ENCODE data around the gene UGT1A9. TPM values are rescaled to one million over a fixed set of nuclear protein-coding genes. Genes with fewer than 3 reads are reported as not detected.

The UGT1A9 gene
- total RNA-seq, 2 donors from 2014 or later = not detected

DNA sequence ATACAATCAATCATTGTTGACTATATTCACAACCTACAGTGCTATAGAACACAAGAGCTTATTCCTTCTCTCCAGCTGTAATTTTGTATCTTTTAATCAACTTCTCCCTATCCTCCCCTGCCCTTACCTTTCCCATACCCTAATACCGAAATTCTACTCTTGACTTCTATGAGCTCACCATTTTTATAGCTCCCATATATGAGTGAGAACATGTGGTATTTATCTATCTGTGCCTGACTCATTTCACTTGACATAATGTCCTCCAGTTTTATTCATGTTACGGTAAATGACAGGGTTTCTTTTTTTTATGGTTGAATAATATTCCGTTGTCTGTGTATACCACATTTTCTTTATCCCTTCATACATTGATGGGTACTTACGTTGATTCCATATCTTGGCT is 109.1 kb downstream of the UGT1A9 start:
- 76 to 77% methylated on average over 4 of the region's 4 CpGs for WGBS, 2 donors
- H3K36me3 ChIP-seq (replicated peaks in 1 of 2; ENCODE audit: insufficient read depth in 1 of 2, low read depth in 2 of 2) = no peaks in the 10 kb centered on the region
- DNase-seq (no peak), ATAC-seq (no peak)
- no peaks in the 10 kb centered on the region for H3K4me1 ChIP-seq
- no peak overlapping the region for H3K27ac ChIP-seq
- no peak for TF ChIP-seq POLR2A (IDR thresholded peaks at IDR 0.05)
- TF ChIP-seq, protein P1, sequence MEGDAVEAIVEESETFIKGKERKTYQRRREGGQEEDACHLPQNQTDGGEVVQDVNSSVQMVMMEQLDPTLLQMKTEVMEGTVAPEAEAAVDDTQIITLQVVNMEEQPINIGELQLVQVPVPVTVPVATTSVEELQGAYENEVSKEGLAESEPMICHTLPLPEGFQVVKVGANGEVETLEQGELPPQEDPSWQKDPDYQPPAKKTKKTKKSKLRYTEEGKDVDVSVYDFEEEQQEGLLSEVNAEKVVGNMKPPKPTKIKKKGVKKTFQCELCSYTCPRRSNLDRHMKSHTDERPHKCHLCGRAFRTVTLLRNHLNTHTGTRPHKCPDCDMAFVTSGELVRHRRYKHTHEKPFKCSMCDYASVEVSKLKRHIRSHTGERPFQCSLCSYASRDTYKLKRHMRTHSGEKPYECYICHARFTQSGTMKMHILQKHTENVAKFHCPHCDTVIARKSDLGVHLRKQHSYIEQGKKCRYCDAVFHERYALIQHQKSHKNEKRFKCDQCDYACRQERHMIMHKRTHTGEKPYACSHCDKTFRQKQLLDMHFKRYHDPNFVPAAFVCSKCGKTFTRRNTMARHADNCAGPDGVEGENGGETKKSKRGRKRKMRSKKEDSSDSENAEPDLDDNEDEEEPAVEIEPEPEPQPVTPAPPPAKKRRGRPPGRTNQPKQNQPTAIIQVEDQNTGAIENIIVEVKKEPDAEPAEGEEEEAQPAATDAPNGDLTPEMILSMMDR (IDR thresholded peaks at IDR 0.05) = no peak
- H3K9me3 ChIP-seq = peaks cover 0 to 15% (median 0%) of the 10 kb centered on the region in 3 donors
- intact Hi-C loops (cut with DNase I) = no loop called here
- no peaks in the 10 kb centered on the region for H3K27me3 ChIP-seq
- no peak overlapping the region for H3K4me3 ChIP-seq

GRCh38 chr2:233789554-233789953 is 117.9 kb downstream of the UGT1A9 start:
- no peak overlapping the region for H3K4me3 ChIP-seq
- H3K27ac ChIP-seq = no peak overlapping the region
- no peak for ATAC-seq
- no peaks in the 10 kb centered on the region for H3K36me3 ChIP-seq (replicated peaks in 1 of 2; ENCODE audit: insufficient read depth in 1 of 2, low read depth in 2 of 2)
- intact Hi-C loops (cut with DNase I) = no loop called here
- no peaks in the 10 kb centered on the region for H3K4me1 ChIP-seq
- WGBS, 2 donors = 84 to 87% methylated on average over 6 to 7 of the region's 7 CpGs
- DNase-seq = no peak
- no peaks in the 10 kb centered on the region for H3K9me3 ChIP-seq
- TF ChIP-seq POLR2A (IDR thresholded peaks at IDR 0.05) = no peak
- TF ChIP-seq, protein P1 (IDR thresholded peaks at IDR 0.05) = no peak
- no peaks in the 10 kb centered on the region for H3K27me3 ChIP-seq

DNA sequence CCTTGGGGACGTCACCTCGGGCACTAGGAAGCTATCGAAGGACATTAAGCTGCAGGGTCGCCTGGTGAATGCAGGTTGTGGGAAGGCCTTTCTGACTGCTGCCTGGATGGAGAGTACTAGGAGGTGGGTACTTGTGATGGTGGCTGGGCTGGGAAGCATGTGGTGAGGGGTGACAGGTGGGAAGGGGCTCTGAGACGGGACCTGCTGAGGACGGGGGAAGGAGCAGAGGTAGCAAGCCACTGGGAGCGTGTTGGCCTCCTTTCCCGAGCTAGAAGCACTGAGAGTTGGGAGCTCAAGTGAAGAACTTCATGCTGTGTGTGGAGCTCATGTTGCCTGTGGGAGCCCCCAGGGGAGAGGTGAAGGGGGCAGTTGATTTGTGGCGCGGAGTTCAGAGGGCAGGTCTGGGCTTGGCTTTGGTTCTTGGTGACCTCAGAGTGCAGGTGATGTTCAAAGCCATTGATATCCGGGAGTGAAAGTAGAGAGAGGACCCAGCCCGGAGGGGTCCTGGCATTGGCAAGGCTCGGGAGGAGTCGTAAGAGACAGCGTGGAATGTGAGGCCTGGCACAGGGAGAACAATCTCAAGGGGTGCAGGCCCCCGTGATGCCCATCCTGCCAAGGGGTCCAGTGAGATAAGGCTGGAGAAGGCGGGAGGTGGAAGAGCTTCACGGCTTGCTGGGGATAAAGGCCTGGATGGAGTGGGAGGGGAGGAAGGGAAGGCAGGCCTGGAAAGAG is 119.6 kb downstream of the UGT1A9 start:
- H3K9me3 ChIP-seq = no peaks in the 10 kb centered on the region
- H3K27ac ChIP-seq = no peak overlapping the region
- H3K4me1 ChIP-seq = no peaks in the 10 kb centered on the region
- 64 to 75% methylated on average over 18 of the region's 18 CpGs for WGBS, 2 donors
- DNase-seq = no peak
- no peak for TF ChIP-seq POLR2A (IDR thresholded peaks at IDR 0.05)
- no peak for ATAC-seq
- H3K27me3 ChIP-seq = no peaks in the 10 kb centered on the region
- intact Hi-C loops (cut with DNase I) = no loop called here
- H3K4me3 ChIP-seq = no peak overlapping the region
- H3K36me3 ChIP-seq (replicated peaks in 1 of 2; ENCODE audit: insufficient read depth in 1 of 2, low read depth in 2 of 2) = no peaks in the 10 kb centered on the region

- no peaks in the 10 kb centered on the region for H3K9me3 ChIP-seq
Measured at GRCh38 chr2:233791883-233792329, 120.2 kb downstream of the UGT1A9 start.

DNA sequence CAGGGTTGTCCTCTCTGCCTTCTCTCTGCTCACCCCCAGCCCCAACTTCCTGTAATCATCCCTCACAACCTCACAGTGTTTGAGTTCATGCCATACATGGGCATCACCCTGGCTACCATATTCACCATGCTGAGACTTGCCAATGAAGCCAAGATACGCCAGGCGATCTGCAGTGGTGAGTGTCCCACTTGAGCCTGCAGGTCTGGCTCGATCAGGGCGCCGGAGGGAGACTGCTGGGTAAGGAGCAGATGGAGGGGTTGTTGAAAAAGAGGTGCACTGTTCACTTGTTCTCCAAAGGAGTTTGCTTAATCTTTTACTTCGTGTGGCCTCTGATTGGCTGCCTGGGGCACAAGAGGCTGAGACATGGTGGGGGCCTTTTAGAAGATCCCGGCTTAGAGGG is 121.0 kb downstream of the UGT1A9 start:
- TF ChIP-seq POLR2A (IDR thresholded peaks at IDR 0.05) = no peak
- 79 to 86% methylated on average over 7 of the region's 7 CpGs for WGBS, 2 donors
- intact Hi-C loops (cut with DNase I) = no loop called here
- Histone ChIP-seq H3K4me3 (no peak overlapping the region), H3K4me1 (no peaks in the 10 kb centered on the region), H3K27me3 (no peaks in the 10 kb centered on the region), H3K9me3 (no peaks in the 10 kb centered on the region), H3K36me3 (replicated peaks in 1 of 2; ENCODE audit: insufficient read depth in 1 of 2, low read depth in 2 of 2) (no peaks in the 10 kb centered on the region), H3K27ac (no peak overlapping the region)
- no peak for ATAC-seq
- DNase-seq = no peak

More at GRCh38 chr2:233791883-233792329, 120.2 kb downstream of the UGT1A9 start:
- Histone ChIP-seq H3K4me1 (no peaks in the 10 kb centered on the region), H3K36me3 (replicated peaks in 1 of 2; ENCODE audit: insufficient read depth in 1 of 2, low read depth in 2 of 2) (no peaks in the 10 kb centered on the region), H3K27me3 (no peaks in the 10 kb centered on the region), H3K4me3 (no peak overlapping the region), H3K27ac (no peak overlapping the region)
- WGBS, 2 donors = 50 to 66% methylated on average over 9 of the region's 9 CpGs
- DNase-seq = no peak
- ATAC-seq = no peak
- intact Hi-C loops (cut with DNase I) = no loop called here
- no peak for TF ChIP-seq POLR2A (IDR thresholded peaks at IDR 0.05)
- TF ChIP-seq, protein P1 (IDR thresholded peaks at IDR 0.05) = no peak
